HG03457 (cell line): ENCODE measurements around the gene TOX3.

ENCODE experiments used
- ATAC-seq: cut with Tn5 transposase; IDR thresholded peaks from one replicate; pipeline ENCODE4 v1.9.1; 2021; ENCODE audit warnings: moderate number of reproducible peaks; ENCODE audit not compliant: unreplicated experiment

The TOX3 gene

DNA sequence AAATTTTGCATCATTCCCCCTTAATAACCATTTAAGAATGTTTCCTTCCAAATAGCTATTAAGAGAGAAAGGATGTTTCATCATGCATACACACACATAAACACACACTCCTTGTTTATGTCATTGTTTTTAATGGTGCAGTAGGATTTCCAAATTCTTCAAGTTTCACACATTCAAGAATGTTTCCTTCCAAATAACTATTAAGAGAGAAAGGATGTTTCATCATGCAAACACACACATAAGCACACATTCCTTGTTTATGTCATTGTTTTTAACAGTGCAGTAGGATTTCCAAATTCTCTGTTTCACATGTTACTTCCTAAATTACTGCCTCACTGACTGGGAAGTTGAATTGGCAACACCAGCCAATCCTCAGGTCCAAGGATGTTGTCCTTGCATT lies 7.8 kb downstream of the TOX3 start:
- ATAC-seq = no peak

DNA sequence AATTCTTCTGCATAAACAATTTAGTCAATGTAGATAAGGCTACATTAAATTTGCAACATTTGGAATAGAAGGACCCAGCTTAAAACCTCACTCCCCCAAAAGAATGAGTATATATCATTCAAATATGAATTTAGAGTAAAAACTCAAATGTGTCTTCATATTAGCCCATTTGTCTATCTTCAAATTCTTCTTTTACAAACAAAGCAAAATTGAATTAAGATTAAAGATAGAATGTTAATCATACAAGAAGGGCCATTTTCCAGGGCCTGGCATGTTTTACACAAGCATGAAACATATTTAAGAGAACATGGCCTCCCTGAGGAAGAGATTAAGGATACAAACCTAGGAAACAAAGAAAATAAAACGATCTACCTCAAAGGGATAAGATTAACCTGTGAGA lies 8.4 kb downstream of the TOX3 start:
- no peak for ATAC-seq

DNA sequence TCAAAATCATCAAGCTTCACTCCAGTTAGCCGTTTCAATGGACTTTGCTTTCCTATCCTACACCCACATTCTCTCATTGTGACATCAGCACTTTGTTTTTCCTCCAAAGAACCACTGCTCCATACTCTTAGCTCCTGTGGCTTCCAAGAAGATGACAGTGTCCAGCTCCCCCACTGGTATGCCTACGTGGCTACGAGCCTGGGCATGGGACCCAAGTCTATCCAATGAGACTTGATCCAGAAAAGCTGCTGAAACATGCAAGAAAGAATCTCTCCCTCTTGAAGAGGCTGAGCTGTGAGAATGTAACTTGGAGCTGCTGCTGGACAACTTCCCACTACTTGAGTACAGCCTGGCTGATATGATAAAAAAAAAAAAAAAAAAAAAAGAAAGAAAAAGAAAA lies 9.4 kb downstream of the TOX3 start:
- ATAC-seq = no peak

DNA sequence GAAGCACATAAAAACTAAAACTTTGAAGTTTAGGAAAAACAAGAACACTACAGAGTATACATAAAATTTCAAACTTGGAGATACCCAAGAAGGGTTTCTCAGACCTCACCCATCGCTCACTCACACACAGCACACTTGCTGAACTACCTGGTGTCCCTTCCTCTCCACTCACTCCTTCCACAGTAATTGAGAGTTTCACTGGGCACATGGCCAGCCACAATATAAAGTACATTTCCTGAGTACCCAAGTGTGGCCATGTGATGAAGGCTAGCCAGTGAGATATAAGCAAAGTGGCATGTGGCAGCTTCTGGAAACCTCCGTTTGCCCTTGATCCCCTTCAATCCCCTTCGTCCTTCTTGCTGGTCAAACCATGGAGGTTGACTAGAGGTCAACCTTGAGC lies 11.9 kb downstream of the TOX3 start:
- no peak for ATAC-seq

DNA sequence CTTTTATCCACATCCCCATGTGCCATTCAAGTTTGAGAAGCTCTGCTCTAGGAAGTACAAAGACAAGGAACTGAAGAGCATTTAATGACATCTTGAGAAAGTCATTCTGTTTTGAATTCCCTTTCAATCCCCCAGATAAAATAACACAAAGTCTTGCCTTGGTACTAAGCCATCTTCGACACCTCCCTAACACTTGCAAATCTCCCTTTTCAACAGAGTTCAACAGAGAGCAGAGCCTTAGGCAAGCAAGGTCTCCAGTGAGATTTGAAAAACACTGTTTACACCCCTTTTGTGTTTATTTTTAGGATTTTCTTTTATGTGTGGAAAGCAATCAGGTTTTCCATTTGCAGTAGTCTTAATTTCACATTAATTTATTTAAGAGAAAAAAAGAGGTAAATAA lies 13.6 kb downstream of the TOX3 start:
- ATAC-seq = no peak

DNA sequence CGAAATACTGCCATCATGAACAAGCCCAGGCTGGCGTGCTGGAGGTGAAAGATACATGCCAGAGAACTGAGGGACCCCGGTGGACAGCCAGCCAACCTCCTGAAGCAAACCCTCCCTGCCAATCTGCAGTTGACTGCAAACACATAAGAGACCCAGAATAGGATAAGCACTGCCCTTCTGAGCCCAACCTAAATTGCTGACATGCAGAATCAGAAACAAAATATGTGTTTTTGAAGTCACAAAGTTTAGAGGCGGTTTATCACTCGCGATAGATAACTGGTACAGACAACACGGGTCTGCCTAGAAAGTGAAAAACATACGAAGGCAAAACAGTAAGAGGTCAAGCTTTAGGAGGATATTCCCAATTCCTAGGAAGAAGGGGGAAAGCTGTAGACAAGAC lies 14.6 kb downstream of the TOX3 start:
- ATAC-seq = no peak

DNA sequence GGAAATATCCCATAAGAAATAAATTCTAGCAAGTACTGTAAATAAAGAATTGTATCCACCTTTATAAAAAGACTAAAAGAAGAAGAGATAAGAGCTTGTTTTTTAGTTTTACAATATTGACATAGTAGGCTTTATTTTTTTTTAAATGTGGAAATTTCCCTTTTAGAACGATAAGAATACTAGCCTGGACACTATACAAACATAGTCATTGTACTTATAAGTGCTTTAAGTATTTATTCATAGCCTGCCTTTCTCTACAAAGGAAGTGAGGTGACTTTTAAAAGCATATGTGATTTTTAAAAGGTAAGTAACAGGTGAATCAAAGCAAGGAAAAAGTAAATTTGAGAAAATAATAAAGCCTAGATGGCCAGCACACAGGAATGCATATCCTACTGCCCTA lies 17.7 kb downstream of the TOX3 start:
- no peak for ATAC-seq

DNA sequence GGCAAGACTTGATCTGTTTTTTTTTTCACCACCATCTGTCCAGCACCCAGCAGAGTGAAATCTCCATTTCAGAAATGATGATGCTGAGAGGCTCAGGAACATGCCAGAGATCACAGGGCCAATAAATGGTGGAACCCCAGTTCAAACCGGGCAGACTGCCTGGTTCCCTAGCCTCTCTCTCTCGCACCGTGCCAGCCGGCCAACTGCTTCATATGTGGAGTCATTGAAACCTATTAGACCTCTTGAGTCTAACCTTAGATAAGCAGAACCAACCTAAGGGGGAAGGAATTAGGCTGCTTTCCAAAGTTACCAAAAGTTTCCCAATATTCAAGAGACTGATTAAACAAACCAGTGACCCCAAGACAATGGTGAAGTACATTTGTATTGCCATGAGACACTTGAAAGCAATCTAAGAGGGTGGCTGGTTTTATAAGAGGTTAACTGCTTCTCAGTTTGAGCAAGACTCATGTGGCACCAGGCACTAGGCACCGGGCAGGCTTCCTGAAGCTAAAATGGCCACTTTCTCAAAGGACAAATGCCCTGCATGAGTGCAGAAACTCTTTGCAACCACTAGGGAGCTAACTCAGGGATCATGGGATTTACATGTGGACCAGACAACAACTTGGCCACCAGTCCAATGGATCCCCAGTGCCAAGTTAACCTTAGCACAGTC lies 18.4 kb downstream of the TOX3 start:
- no peak for ATAC-seq

DNA sequence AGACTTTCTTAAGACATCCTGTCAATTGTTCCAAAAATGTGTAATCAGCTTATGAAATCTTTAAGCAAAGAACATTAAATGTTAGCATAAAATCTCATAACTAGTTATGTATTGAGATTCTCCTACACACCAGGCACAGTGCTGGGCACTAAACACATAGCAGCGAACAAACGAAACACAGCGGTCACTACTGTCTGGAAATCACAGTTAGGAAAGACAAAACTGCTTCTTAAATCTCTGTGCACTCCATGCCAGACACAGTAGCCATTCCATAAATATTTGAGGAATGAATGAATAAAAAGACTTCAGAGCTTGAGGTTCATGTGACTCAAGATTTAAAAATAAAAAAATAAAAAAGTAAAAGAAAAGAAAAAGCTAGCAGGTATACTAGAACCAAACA lies 20.1 kb downstream of the TOX3 start:
- no peak for ATAC-seq

DNA sequence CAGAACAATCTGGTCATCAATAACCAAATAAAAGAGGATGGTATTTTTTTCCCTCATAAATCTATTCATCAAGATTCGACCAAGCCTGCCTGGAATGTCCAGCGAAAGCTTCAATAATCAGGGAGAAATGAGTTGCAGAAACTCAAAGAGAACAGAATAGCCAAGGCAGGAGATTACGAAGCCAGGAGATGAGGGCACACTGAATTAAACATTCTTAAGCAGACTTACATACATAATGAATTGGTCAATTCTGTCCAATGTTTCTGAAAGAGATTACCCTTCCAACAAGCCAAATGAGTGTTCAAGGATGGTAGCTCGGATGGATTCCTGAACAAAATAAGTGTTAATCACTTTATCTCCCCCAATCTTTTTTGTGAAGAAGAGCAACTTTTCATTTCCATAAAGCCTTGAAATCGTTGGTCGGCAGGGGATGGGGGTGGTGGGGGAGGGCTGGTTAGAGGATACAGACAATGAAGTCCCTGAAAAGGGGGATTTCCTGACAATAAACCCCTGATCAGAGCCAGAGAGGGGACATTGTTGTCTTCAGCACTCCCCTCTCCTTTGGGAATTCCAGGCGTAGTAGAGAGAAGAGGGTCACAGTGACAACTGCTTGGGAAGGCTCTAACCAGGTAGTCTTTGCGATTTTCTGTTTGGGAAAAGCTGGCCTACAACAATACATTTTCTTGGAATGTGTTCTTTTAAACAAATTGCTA lies 20.7 kb downstream of the TOX3 start:
- ATAC-seq = no peak

DNA sequence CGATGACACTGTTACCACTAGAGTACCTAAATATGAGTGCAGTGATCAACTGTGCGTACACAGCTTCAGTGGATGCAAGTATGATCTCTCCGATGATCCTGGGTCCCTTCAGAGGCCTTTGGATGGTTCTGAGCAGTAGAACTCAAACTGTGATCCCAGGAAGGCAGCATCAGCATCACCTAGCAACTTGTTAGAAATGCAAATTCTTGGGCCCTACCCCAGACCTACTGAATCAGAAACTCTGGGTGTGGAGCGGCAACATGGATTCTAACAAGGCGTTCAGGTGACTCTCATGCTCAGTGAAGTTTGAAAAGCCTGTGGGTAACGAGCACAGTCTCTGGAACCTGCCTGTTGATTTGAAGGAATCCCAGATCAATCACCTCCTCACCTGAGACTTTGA lies 25.4 kb downstream of the TOX3 start:
- no peak for ATAC-seq

DNA sequence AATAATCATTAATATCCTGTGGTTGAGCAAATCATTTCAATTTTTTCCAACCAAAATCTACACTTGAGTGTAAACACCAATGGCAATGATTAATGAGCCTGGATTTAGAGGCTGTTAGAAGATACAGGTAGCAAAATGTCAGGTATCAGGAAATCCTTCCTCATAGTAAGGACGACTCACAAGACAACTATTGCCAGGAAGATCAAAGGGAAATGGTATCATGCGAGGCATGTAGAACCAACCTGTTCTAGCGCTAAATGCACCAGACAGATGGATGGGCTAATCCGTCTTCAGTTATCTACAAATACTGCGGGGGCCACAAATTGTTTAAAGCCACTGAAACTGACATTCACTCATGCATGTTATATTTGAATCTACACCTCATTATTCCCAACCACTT lies 28.1 kb downstream of the TOX3 start:
- ATAC-seq = no peak

DNA sequence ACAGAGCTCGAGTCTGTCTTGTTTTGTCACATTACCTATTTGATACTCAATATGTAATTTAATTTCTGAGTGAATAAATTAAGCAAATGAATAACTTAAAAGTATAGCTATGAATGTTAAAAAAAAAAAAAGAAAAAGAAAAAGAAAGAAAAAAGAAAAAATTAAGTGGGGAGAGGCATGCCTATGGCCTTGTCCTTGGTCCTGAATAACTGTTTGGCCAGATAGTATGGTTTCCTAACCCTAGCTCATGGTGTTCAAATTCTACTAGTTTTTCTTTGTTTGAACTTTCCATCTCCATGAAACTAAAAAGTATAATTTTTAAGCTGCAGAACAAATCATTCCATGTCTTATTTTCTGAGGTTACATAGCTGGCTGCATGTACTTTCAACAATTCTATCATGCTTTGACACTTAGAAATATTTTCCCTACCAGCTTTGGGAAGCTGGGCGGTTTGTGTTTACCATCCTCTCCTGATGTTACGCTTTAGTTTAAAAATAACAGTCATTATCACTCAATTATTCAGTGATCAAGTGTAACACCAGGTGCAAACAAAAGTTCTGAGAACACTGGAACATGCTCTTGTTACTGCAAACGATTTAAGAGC lies 31.8 kb downstream of the TOX3 start:
- ATAC-seq = no peak

DNA sequence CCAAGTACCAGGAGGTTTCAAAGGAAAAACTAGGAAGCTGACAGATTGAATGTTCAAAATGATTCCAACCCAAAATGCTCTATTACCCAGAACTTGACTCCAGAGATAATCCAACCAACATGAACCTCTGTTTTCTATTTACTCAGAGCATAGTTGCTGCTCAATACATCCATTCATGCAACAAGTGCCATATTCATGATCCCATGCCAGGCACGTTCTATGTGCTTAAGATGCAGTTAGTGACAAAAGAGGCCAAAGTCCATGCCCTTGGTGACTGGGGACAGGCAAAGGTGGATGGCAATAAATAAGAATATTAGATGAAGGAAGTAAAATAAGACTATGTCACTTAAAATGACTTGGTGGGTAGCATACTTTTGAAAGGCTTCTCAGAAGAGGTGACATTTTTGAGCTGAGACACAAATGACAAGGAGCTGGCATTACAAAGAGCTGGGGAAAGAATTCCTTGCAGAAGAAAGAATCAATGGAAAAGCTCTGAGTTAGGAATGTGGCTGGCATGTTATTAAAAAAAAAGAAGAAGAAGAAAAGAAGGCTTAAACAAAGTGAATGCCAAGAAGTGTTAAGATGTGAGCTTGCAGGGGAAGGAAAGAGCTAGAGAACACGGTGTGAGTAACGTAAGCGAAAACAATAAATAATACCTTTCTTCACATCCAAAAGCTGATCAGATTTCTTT lies 34.5 kb downstream of the TOX3 start:
- no peak for ATAC-seq

DNA sequence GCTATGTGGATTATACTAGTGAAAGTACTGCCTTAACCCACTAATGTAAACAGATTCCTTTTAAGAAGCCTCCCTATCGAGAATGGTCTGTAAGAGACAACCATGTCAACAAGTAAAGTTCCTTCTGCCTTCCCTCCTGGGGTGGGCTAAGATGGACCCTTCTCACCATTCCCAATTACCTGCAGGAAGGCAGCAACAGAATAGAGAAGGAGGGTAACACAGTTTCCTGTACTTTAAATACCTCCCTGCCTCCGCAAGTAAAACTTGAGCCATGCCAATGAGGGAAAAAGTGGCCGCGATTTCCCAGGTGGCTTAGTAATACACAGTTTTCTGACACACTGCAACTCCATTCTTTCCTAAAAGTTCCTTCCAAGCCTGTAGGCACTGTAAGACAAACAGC lies 45.2 kb downstream of the TOX3 start:
- no peak for ATAC-seq

DNA sequence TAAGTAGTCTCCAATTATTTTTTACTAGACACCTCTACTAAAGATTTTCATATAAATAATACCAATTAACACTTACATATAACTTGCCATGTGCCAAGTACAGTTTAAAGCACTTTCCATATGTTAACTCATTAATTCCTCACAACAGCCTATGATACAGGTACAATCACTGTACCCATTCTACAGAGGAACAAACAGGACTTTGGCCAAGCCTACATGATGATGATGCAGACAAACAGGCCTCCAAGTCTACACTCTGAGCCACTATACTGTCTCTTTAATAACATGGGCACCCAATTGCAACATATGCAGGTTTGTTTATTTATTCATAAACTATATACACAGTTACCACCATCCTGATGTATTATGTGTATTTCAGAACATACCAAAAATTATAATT lies 46.0 kb downstream of the TOX3 start:
- ATAC-seq = no peak

DNA sequence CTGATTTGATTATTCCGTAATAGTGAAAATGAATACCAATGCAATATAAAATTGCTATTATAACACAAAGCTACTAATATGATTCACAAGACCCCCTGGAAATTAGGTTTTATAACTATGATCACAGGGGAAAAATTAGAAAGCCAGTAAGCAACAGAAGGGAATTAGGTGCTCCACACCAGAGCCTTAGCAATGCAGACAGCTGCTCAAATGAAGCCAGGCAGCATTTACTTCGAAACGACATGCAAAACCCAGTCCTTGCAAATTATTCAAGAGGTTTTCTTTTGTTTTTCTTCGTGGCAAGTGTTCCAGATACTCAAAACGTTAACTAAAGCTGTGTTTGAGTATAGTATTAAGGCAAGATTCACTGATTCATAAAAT lies 47.9 kb downstream of the TOX3 start:
- no peak for ATAC-seq

DNA sequence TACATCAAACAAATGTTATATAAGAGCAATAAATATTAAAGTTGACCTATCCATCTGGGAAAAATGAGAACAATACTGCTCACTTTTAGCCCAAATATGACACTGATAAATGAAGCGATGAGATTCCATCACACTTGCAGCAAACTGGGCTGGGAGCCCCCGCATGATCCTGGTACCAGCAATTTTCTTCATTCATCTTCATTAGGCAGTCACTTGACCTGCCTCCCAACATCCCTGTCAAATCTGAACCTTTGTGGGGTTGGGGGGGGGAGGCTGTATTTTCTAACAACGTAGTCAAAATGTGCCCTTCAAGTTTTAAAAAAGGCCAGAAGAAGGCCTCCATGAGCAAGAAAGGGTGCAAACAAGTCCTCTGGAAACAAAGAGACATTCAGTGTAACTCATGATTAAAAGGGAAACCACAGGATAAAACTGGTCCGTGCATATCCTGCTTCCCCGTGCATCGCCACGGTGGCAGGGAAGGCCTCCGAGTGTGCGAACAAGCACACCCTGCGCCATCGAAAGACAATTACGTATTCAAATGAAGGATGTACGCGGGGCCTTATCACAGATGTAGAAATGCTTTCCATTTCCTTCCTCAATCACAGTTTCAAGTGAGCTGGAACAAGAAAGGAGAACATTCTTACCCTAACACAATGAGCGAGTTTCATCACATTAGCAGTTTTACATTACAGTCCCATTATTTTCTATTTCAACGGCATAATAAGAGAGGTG lies 48.4 kb downstream of the TOX3 start:
- no peak for ATAC-seq

DNA sequence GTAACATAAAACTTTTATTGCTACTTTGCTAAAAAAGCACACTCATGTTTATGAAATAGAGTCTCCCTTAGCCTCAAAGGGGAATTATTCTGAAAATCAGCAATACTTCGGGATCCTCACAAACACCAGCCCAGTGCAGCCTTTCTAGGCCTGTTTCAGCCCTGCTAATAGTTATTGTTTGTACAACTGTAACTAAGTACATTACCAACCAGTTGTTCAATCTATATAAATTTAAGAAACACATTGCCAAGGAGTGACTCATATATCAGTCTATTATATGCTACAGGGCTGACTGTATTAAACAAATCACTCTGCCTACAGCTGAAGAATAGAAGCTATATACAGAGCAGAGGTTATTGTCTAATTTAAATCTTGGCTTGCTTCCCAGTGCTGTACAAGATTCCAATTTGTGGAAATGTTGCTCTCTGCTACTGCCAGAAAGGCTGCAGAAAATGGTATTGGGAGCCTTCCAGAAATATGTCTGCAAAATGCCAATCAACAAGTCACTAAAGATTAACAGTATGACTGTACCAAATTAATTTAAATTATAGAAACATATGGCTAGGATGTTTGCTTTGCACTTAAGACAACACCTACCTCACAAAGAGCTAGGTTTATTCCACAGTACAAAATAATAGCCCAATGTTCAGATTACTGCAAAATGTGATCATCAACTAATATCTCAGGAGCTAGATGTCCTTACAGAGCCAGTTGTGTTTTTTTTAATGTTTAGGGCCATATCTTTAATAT lies 49.7 kb downstream of the TOX3 start:
- ATAC-seq = no peak

DNA sequence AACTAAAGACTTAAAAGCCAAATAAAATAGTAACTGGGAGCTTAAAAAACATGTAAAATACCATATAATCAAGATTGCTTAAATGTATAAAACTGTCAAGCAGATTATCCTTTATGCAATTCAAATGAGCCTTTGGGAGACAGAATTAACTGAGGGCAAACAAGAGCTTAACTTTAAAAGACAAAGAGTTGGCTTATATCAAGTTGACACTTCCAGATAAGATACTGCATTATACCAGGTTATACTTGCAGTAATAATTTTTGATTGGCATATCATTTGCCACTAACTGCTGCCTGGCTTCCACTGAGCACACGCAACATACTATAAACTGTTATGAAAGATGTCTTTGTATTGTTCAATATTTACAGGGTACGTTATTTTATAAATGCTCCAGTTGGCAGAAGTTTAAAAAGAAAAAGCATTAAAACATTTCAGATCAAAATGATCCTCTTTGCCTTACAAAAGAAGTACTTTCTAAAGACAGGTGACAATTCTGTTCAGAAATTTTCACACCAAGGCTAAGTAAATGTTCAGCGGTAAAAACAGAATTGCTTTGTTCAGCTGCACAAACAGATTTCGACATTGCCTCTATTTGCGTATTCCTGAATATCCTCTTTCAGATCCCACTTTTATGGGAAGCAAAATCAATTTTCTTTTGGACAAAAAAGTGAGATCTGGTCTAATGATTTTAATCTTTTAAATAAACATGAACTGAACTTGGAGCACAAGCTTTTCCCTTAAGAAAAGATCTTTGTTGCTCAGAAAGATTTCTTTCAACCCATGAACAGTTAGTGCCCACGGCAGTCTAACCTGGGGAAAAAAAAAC lies 50.7 kb downstream of the TOX3 start:
- ATAC-seq = no peak
